NCI-H2227 (cell line): Measurements from ENCODE around the gene C18orf63.
"Not testable (repeated sequence)": the region's sequence is repeated elsewhere in the genome, so short reads cannot be mapped to it uniquely, and the experiment has no call there.

ENCODE experiments used
- DNase-seq: peaks from one replicate; lab custom pipeline; 2025; ENCODE audit not compliant: unreplicated experiment; lab: John Stamatoyannopoulos, UW

Gene C18orf63

DNA sequence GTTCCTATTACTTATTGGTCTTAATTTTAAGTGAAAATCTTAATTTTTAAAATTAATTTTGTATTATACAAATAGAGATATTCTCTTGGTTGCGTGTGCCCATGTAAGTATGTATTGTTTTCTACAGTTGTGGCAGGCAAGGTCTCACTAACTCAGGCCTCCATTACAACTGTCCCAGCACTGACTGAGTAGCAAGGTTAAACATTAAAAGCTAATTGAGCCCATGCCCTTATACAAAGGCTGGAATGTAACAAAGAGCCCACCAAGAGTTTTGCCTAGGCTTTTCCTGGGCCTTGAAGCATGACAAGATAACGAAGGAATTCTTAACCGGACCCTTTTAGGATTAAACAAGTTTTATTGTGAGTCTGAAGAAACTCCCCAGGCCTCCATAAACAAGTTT is 11.2 kb downstream of the C18orf63 start:
- DNase-seq = not testable (repeated sequence)

DNA sequence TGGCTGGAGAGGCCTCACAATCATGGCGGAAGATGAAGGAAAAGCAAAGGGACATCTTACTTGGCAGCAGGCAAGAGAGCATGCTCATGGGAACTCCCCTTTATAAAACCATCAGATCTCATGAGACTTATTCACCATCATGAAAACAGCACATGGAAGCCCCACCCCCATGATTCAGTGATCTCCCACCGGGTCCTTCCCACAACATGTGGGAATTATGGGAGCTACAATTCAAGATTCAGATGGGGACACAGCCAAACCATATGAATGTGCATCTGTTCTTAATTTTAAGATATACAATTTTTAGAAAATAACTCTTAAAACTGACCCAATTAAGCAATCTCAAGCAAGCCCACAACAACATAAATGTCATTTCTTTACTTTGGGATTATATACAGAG is 12.6 kb downstream of the C18orf63 start:
- DNase-seq = no peak

DNA sequence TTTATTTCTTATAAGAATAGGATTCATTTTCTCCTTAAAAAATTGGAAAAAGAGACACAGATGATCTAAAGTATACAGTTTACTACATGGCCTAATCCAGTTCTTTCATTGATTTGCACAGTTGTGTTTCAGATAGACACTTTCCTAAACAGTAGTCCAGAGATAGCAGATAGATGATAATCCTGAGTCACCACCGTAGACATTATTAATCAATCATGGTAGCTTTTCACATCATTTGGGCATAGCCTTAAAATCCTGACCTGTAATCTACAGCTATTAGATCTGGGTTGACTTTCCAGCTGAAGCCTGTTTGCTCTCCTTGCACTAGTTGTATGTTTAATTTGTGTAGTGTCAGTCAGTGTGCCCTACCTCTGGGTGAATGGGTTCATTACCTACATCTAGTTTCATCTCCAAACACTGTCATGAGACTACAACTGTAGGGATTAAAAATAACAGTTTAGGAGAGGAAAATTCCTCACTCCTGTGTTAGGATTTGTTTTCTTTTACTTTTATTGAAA is 14.1 kb downstream of the C18orf63 start:
- DNase-seq = no peak

DNA sequence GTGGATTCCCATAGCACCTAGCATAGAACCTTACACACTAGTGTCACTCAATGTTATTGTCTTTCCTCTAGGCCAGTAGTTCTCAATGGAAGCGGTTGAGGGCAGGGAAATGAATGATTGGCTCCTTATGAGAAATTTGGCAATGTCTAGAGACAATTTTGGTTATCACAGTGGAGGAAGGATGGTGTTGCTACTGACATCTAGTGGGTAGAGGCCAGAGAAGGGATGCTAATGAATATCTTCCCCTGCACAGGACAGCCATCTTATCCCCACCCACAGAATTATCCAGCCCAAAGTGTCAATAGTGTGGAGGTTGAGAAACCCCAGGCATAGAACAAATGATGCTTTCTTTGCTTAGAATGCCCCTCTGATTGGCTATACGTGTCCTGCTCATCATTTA is 15.8 kb downstream of the C18orf63 start:
- no peak for DNase-seq

DNA sequence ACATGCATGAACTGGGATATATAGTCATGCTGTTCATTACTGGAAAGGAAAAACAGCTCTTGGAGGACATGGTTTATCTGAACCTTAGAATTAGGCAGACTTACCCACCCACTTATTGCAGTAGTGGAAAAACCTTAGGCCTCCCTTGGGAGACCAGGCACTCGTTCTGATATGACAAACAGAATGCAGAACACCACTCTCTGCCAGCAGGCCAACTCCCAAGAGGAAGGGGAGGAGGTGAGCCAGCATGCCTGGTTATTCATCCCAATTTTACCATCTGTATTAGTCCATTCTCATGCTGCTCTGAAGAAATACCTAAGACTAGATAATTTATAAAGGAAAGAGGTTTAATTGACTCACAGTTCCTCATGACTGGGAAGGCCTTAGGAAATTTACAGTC is 17.5 kb downstream of the C18orf63 start:
- no peak for DNase-seq

DNA sequence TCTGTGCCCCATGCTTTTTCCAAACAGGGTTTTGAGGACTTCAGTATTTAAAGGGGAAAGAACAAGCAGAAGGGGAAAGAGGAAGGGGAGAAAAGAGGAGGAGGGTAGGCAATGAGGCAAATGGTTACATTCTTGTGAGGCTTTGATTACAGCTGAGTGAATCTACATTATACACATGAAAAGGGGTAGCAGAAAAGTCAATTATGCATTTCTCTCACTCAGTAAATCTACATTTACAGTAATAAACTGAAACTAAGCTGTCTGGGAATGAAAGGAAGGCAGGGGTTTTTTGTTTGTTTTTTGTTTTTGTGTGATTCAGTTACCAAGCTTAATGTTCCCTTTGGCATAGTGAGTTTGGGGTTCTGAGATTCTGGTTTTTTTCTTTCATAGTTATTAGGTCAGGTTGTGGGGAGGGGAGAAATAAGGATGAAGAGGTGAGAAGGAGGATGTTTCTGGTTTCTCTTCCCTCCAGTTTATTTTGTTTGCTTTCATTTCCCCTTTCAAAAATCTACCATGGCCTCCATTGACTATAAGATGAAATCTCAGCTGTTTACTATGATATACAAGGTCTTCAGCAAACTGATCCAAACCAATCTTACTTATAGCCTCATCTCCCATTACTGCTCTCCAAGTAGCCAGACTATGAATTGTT is 18.7 kb downstream of the C18orf63 start:
- DNase-seq = no peak

DNA sequence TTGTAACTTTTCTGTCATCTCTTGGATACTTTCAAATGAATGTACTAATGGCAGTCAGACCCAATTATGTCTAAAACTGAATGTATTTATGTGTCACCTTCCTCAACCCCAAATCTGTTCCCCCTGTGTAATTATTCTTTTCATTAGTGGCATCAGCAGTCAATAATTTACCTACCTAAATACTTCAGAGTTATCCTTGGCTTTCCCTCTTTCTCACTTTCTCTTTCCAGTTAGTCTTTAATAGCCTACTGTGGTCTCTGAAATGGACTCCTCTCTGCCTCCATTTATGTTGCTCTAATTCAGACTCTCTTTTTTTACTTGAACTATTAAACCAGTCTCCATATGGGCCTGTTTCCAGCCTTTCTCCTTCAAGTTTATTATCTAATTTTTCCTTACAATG is 21.0 kb downstream of the C18orf63 start:
- DNase-seq = no peak

DNA sequence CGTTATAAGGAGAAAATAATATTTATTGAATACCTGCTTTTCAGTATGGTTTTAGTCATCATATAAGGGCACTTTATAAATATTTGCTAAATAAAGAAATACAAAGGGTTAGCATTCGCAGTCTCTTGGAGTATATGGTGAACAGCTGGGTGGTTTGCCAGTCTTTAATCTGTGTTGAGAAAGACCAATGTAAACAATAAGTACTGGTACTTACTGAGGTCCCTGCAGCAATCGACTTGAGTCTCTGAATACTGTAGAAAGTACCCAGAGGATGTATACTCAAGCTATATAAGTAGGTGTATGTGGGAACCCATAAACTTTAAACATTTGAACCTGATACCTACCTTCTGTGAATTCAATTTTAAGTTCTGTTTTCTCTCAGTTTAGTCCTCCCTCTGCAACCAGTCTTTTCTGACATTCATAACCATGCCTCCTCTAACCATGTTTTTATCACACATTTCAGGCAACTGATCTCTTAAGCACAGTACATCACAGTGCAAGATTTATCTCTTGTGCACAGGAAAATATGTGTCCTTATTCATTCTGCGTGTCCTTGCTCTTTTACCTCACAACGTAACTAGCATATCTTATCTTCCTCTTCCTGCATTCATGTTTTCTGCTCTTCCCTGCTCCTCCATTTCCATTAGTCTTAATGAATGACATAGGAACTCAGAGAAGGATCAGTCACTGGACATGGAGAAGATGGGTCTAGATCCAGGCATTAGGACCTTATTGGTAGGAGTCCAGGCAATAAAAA is 21.7 kb downstream of the C18orf63 start:
- no peak for DNase-seq

DNA sequence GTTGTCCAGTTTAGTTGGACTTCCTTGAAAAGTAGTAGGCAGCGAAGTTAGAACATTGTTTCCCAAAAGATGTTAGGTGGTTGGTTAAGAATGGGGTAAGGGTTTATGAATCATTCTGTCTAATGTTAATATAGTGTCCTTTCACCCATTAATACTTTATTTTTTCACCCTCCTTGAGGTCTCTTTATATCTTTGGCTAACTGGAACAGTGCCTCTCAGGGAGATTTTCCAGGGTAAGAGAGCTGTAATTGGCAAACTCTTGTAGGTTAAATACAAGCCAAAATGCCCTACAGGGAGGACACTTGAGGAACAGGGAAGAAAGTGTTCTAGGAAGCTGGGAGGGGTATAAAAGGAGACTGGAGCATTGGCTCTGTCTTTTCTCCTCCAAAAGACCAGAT is 22.3 kb downstream of the C18orf63 start:
- no peak for DNase-seq

DNA sequence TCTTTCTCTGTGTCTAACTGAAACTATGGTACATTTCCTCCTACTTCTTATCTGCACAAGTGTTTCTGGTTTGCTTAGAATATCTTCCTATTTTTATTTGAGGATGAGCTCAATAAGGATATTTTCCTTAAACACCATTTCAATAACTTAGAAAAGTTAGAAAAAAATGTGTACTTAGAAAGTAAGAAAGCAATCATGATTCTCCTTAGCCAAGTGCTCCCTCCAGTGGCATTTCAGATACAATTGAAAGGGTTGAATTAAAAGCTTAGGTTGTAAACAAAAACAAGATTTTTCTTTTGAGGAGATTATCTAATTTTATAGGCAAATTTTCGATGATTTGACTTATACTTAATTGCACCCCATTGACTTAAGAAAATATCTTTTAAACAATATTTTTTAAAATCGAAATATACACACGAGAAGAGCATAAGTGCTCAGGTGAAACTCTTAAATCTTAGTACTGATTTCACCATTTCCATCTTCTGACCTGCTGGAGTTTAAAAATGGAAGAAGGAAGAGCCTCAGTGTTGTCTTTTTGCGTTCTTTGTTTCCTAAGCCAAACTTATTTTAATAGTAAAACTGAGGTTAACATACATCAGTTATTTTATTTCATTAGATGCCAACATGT is 26.9 kb downstream of the C18orf63 start:
- peak; percentile 6 for DNase-seq

DNA sequence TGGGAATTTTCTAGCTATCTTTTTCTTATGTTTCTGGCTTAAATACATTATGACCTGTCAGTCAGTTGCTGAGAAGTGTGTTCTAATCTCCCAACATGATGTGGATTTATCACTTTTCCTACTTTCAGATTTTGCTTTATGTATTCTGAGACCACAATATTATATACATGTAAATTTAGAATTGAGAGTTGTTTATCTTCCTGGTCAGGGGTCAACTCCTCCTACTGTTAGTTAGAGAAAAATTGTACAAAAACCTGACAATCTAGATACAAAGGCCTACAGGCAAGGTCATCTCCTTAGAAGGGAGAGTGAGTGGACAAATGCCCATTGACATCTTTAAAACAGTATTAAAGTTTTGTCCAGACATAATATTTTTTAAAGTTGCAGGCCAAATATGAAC is 30.6 kb downstream of the C18orf63 start:
- DNase-seq = no peak

DNA sequence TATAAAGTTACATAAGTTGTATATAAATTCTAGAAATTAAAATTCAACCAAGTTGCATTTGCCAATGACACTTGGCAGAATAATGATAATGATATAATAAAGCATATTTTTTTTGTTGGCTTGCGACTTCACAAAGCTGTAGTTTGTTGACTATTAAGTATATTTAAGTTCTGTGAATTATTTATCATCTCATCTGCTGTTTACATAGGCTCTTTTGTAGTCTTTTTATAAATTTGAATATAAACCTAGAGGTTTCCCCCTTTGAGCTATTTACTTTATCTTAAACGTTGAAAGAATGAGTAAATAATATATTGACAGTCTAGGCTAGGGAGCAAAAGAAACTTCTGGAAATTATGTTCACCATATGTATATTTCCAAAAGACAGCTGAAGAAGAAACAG is 32.9 kb downstream of the C18orf63 start:
- no peak for DNase-seq

DNA sequence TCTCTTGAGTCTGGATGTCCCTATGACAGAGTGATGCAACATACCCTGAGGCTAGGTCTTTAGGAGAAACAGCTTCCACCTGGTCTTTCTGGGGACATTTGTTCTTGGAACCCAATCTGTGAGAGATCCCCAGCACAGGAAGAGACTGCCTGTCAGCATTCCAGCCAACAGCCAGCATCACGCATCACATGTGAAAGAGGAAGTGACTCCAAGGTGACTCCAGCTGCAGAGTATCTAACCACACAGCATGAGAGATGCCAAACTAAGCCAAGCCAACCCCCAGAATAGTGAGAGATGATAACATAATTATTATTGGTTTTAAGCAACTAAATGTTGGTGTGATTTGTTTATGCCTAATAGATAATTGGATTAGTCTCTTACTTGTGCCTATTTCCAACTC is 35.7 kb downstream of the C18orf63 start:
- DNase-seq = no peak

DNA sequence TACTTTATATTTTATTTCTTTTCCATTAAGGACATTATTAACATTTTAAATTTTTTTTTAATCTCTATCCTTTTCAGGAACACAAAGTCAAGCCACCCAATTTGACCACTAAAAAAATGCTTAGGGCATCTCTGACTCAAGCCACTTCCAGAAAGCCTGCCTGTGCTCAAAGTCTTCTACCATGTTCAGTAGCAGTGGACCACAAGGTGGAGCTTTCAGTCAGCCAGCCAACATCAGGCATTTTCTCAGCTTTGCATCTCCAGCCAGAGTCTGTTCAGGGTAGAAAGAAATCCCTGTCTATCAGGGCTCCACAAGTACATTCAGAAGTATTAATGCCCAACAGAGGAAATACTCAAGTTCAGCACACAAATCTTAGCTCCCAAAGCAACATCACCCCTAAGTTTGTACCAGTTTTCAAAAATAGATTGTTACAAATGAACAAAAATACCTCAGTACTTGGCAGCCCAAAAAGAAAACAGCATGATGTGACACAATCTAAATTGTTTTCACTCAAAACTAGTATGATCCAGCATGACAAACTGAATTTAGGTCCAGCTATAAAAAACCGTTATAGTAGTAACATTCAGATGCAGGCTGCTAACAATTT is 37.6 kb downstream of the C18orf63 start:
- DNase-seq = peak; percentile 60

DNA sequence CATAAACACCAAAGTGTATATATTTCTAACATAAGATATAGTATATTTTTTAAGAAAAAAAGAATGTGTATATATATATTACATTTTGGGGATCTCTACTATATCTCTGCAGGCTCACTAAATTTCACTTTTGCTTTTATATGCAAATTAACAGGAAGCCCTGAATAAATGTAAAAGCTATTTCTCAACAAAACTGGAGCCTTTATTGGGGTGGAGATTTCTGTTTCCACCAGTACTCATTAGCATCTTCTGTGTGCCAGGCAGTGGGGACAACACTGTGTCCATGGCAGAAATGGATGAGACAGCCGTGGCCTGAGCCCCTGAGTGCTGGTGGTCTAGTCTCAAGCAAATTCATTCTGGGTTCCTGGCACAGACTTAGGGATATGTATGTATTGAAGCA is 41.3 kb downstream of the C18orf63 start:
- DNase-seq = no peak

DNA sequence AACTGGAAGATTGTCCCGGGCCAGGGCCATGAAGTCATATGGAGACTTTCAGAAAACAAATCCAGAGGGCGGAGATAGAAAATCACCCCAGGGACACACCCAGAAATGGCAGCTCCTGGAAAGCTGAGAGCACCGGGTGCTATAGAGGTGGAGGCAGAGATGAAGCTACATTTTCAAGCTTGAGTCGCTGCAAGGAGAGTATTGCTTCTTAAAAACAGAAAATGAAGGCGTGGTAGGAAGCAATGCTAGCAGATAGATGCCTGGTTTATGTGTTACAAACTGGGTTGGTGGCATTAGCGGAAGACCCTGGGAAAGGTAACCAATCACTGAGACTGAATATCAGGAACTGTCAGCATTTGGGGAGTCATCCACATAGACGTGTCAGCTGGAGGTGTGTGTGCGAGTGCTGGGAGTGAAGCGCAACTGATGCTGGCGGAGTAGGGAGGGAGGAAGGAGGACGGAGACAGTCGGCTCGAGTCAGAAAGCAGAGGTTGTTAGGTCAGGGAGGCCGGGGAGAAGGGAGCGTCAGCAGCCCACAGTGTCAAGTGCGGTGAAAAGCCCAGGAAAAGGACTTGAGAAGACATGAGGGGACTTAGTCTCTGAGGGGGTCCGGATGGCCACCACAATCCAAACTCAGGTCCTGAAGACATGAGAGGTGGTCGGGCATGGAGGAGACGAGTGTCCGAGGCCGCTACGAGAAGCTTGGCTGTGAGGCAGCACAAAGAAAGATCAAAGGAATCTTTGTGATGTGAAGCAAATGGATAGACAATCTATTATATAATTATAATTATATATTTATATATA is 45.4 kb downstream of the C18orf63 start:
- DNase-seq = peak; percentile 5

DNA sequence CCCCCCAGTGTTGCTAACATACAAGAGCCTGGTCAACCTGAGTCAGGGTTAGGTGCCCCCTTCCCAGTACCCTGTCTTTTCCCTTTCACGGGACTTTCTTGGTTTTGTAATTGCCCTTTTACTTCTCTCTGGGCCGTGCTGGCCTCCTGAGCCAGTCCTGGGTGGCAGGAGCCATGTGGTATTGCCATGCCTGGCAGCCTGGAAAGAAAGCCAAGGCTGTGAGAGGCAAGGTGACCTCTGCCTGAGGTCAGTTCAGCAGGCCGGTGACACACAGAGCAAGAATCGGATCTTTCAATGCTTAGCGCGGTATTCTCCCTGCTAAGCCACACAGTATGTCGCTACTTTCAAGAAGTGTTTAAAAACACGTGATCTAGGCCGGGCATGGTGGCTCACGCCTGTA is 52.3 kb downstream of the C18orf63 start:
- no peak for DNase-seq

DNA sequence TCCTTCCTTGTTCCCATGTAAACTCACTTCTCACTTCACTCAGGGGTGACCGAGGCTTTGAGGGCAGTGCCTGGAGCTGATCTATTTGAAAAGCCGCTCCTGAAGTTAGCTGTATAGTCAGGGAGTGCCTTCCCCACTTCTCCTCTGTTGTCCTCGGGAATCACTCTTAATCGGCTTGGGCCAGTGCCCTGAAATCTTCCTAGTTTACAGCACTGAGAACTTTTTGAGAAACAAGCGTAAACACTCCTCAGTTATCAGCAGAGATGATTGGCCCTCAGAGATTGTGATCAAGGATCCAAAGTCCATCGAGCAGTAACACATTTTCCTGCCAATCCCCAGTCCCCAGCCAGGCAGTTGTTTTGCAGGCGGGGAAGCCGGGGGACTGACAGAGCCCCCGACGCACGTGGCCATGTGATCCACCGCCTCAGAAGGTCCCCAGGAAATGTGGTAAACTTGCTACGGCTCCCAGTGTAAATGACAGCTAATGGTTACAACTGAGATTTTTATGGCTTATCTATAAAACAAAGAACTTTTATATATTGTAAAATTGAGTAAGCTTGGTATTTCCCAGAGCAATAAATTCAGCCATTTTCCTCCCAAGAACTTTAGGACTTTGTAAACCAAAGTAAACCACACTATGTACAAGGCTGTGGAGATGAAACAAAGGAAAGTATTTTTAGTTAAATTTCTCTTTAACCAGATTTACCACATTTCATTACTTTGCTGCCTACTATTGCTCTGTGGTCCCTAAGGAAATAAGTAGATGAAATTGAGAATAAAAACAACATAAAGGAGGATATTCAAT is 53.5 kb downstream of the C18orf63 start:
- DNase-seq = no peak

DNA sequence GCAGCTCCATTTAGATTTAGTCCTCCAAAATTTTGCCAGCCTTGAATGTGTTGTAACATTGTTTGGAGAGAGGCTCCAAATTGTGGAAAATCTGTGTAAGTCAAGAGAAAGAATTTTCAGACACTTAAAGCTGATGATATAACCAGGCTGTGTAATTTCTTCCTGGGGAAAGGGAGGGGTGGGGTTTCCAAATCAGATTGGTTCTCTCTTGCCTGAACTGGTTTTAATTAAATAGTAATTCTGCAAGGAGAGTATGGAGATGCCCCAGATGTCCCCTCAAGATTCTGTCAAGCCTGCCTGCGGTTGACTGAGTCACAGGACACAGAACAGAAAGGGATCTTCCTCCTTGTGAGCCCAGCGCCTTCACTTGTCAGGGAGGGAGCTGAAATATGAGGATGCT is 54.5 kb downstream of the C18orf63 start:
- no peak for DNase-seq

DNA sequence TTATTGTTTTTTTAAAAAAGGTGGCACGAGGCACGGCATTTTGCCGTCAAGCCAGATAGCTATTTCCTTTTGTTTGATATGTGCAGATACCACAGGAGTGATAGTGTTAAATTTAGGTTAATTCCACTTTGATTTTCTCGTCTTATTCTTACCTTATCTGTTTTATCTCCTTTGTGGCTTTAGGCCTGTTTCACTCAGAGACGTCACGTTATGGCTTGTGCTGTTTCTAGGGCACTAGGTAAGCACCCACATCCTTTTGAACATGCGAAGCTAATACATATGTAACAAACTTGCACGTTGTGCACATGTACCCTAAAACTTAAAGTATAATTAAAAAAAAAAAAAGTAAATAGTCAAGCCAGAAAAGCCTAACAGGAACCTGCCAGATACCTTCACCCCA is 57.8 kb downstream of the C18orf63 start:
- no peak for DNase-seq
